ENCODE results near the gene SLC4A8. TPM values are rescaled to one million over a fixed set of nuclear protein-coding genes. Genes with fewer than 3 reads are reported as not detected.

The SLC4A8 gene
- polyA plus RNA-seq, 1 donor (not counting 4 experiments of a cell fraction or from before 2014, with no cell fraction given): 2.3 TPM

GRCh38 chr12:51525518-51525917 is 100.9 kb downstream of the SLC4A8 start:
- Histone ChIP-seq H3K9me1 (ENCODE audit: control insufficient read depth, extremely low read depth, insufficient read depth, low read length) (no peaks in the 10 kb centered on the region), H3K4me3 (ENCODE audit: control insufficient read depth in 2 of 3, extremely low read depth in 1 of 3, insufficient read depth in 2 of 3, low read depth in 1 of 3, low read length in 3 of 3) (no peak overlapping the region), H3K4me2 (ENCODE audit: control insufficient read depth, extremely low read depth, insufficient read depth, low read depth, low read length) (no peak overlapping the region), H3K9me3 (ENCODE audit: control insufficient read depth, low read depth, low read length) (no peaks in the 10 kb centered on the region), H3K9ac (ENCODE audit: control insufficient read depth, extremely low read depth, insufficient read depth, low read length) (no peak overlapping the region), H3K79me2 (ENCODE audit: control insufficient read depth, insufficient read depth, low read length) (no peaks in the 10 kb centered on the region), H3K36me3 (ENCODE audit: control insufficient read depth in 2 of 2, extremely low read depth in 1 of 2, insufficient read depth in 2 of 2, low read length in 2 of 2) (no peaks in the 10 kb centered on the region), H3K27ac (ENCODE audit: control insufficient read depth, insufficient read depth, low read length) (no peak overlapping the region), H3K4me1 (ENCODE audit: control insufficient read depth, extremely low read depth, insufficient read depth, low read length) (no peaks in the 10 kb centered on the region), H2AFZ (ENCODE audit: control insufficient read depth, low read length) (no peak overlapping the region), H3K27me3 (ENCODE audit: control insufficient read depth, extremely low read depth, insufficient read depth, low read length) (peaks cover 10% of the 10 kb centered on the region), H4K20me1 (ENCODE audit: control insufficient read depth, extremely low read depth, insufficient read depth, low read length) (no peaks in the 10 kb centered on the region)
- no peak for FAIRE-seq
- TF ChIP-seq EZH2 (IDR thresholded peaks at IDR 0.05; ENCODE audit: low read length) (no peak), CTCF (optimal IDR thresholded peaks at IDR 0.05 in 1 of 3, IDR thresholded peaks at IDR 0.05 in 1 of 3, conservative IDR thresholded peaks at IDR 0.05 in 1 of 3; ENCODE audit: extremely low read depth in 1 of 3, insufficient read depth in 2 of 3, low read length in 3 of 3) (no peak)
- no peak for DNase-seq (ENCODE audit: low read depth, low spot score)
- dilution Hi-C loops (cut with MboI; ENCODE audit: extremely low pct_ligation_motif_present, low sequenced_read_pairs): no loop called here

- Histone ChIP-seq H3K79me2 (ENCODE audit: control insufficient read depth, insufficient read depth, low read length) (no peaks in the 10 kb centered on the region), H2AFZ (ENCODE audit: control insufficient read depth, low read length) (no peak overlapping the region), H3K4me3 (ENCODE audit: control insufficient read depth in 2 of 3, extremely low read depth in 1 of 3, insufficient read depth in 2 of 3, low read depth in 1 of 3, low read length in 3 of 3) (no peak overlapping the region), H3K4me2 (ENCODE audit: control insufficient read depth, extremely low read depth, insufficient read depth, low read depth, low read length) (no peak overlapping the region), H4K20me1 (ENCODE audit: control insufficient read depth, extremely low read depth, insufficient read depth, low read length) (no peaks in the 10 kb centered on the region), H3K9me1 (ENCODE audit: control insufficient read depth, extremely low read depth, insufficient read depth, low read length) (no peaks in the 10 kb centered on the region), H3K36me3 (ENCODE audit: control insufficient read depth in 2 of 2, extremely low read depth in 1 of 2, insufficient read depth in 2 of 2, low read length in 2 of 2) (no peaks in the 10 kb centered on the region), H3K4me1 (ENCODE audit: control insufficient read depth, extremely low read depth, insufficient read depth, low read length) (peaks cover 4% of the 10 kb centered on the region), H3K9me3 (ENCODE audit: control insufficient read depth, low read depth, low read length) (no peaks in the 10 kb centered on the region), H3K27me3 (ENCODE audit: control insufficient read depth, extremely low read depth, insufficient read depth, low read length) (peaks cover 13% of the 10 kb centered on the region), H3K27ac (ENCODE audit: control insufficient read depth, insufficient read depth, low read length) (no peak overlapping the region), H3K9ac (ENCODE audit: control insufficient read depth, extremely low read depth, insufficient read depth, low read length) (no peak overlapping the region)
- TF ChIP-seq CTCF (optimal IDR thresholded peaks at IDR 0.05 in 1 of 3, IDR thresholded peaks at IDR 0.05 in 1 of 3, conservative IDR thresholded peaks at IDR 0.05 in 1 of 3; ENCODE audit: extremely low read depth in 1 of 3, insufficient read depth in 2 of 3, low read length in 3 of 3) (no peak), EZH2 (IDR thresholded peaks at IDR 0.05; ENCODE audit: low read length) (no peak)
- no peak for DNase-seq (ENCODE audit: low read depth, low spot score)
- FAIRE-seq: no peak
- dilution Hi-C loops (cut with MboI; ENCODE audit: extremely low pct_ligation_motif_present, low sequenced_read_pairs): no loop called here
These were observed 103.3 kb downstream of the SLC4A8 start for GRCh38 chr12:51527966-51528365.
